Adipose tissue (tissue), 3 donors: ENCODE data around the gene PPL. TPM values are rescaled to one million over a fixed set of nuclear protein-coding genes. Genes with fewer than 3 reads are reported as not detected.
"Not testable (repeated sequence)": the region's sequence is repeated elsewhere in the genome, so short reads cannot be mapped to it uniquely, and the experiment has no call there.

ENCODE experiments used
- H3K27ac ChIP-seq: one replicate; pipeline ENCODE4 v1.5.1; 2013; ENCODE audit warnings: low read depth, low read length
- WGBS, 3 donors: extraction: QIAGEN DNeasy Blood & Tissue Kit; methylation state at CpG; one replicate each; pipeline ENCODE4 v1.1.7; 2013; 5-methylcytosine and 5-hydroxymethylcytosine counted together
- polyA plus RNA-seq, 3 donors: library from polyadenylated mRNA; stranded (reverse); fragments of 200-250 nt; gene quantifications; one replicate each; pipeline ENCODE4 v1.2.3, GENCODE V29; 2013
- donor health status: healthy with polysubstance abuse.
- donor health status: Bipolar disorder and iron deficiency.
- donor health status: healthy.

The PPL gene
- polyA plus RNA-seq, 3 donors = 8.1 to 44.6 (median 9.9) TPM

DNA sequence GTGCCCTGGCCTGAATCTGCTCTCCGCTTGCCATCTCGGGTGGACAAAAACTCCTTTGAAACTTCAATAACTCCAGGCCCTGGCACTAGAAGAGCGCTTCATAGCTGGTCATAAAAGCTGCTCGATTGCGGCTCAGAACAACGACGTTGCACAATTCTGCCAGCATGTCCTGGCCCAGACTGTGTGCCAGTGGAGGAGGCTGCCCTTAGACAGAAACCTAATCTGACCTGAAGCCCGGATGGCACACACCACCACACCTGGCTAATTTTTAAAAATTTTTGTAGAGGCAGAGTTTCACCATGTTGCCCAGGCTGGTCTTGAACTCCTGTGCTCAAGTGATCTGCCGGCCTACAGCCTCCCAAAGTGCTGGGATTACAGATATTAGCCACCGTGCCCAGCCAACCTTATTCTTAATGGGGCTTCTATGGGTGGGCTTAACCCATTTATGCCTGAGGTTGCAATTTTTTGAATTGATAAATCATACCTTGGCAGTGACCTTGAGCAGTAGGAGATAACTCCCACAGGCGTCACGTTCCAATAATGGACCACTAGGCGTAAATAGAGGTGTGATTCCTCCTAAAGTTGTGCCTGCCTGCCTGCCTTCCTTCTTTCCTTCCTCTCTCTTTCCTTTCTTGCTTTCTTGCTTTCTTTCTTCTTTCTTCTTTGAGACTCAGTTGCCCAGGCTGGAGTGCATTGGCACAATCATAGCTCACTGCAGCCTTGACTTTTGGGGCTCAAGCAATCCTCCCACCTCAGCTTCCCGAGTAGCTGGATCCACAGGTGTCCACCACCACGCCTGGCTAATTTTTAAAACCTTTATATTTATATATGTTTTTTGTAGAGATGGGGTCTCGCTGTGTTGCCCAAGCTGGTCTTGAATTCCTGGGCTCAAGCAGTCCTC, 1.1 kb upstream of the PPL start:
- WGBS, 3 donors = 73 to 80% (median 79%) methylated on average over 16 of the region's 16 CpGs
- no peak overlapping the region for H3K27ac ChIP-seq

DNA sequence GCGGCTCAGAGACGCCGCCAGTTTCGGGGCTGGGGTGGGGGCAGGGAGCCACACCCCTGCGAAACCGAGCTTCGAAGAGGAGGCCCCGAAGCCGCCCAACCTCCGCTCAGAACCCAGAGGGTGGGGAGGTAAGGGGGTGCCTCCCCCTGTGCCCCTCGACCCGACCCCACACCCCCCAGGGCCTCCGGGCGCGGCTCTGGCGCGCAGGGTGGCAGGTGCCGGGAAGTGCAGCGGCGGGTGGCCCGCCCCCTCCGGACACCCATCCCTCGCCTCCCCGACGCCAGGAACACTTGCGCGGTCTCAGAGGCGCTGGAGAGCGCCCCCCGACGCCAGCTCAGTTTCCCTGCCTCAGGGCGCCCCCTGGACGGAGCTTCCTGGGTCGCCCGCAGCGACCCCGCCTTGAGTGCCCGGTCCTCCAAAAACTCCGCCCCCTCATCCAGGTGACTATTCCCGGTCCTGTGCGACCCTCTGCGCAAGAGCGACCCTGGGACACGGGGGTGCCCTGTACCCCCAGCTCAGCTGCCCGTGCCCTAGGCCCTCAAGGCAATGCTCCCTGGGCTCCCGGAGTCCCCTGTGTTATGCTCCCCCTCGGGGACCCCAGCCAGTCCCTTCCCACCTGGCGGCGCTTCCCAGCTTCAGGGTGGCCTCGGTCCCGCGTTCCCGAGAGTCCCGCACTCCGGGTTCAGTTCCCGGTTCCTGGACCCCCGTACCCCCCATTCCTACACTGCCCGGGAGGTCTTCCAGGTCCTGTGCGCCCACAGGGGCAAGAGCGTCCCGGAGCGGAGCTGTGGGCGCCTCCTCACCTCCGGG, 562 bp downstream of the PPL start:
- WGBS, 3 donors = 1 to 4% (median 2%) methylated on average over 59 to 64 of the region's 64 CpGs
- H3K27ac ChIP-seq = peak overlapping the region; percentile 15

DNA sequence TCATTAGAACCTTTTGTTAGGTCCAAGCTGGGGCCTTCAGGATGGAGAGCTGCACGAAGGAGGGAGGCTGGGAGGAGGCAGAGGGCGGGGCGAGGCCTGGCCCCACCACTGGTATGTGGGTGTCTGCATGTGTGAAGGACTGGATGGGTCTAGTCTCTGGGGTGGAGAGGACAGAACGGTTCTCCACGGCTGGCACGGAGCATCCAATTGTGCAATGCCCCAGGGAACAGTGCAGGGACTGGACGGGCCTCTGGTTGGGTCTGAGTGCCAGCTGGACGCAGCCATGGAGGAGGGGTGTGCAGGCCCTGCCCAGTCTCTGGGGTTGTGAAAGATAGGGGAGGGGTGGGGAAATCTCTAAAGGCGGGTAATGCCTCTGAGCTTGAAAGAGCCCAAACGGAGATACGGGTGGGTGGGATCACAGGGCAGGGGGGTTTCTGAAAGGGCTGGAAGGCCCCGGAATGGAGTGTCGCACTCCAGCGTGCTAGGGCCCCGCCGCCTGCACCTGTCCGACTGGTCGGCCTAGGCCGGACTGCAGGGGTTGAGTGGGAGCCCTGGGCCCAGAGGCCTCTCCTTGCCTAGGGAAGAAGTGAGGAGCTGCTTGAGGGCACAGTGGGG, 1.6 kb downstream of the PPL start:
- H3K27ac ChIP-seq = no peak overlapping the region
- 47 to 59% (median 48%) methylated on average over 19 of the region's 19 CpGs for WGBS, 3 donors

DNA sequence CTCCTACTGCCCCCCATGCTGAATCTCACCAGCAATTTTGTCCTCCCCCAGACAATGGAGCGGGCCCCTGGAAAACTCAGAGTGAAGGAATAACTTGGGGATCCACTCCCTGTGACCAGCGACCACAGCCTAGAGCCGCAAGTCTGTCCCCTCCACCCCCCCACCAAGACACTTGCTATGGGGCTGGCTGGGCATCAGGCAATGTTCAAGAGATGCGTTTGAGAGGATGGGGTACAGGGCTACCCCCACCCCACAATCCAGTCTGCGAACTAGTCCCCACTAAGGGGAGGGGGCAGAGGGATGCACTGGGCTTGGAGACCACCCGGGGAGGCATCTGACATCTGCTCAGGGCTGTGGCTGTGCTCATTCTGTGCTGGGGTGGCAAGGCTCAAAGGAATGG, 2.4 kb downstream of the PPL start:
- H3K27ac ChIP-seq = no peak overlapping the region
- WGBS, 3 donors = 87 to 94% (median 90%) methylated on average over 6 of the region's 6 CpGs

DNA sequence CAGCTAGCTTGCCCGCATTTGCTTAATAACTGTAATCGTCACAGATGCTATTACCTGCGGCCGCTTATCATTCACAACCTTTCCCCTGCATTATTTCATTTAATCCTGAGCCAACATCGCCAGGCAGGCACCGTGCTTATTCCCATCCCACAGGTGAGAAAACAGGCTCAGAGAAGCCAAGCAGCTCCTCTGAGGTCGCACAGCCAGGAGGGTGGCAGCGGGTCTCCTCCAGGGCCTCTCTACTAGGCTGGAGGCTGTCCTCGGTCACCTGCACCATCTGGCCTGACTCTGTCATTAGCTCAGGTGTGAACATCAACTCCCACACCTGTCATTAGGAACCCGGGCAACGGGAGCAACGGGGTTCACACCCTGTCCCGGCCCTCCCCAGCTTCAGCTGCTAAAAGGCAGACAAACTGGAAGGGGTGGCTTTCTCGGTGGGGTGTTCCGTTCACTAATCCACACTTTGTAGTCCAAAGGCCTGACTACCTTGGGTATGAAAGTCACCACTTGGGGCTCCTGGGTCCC, 3.0 kb downstream of the PPL start:
- WGBS, 3 donors = 84 to 92% (median 88%) methylated on average over 15 of the region's 15 CpGs
- no peak overlapping the region for H3K27ac ChIP-seq

DNA sequence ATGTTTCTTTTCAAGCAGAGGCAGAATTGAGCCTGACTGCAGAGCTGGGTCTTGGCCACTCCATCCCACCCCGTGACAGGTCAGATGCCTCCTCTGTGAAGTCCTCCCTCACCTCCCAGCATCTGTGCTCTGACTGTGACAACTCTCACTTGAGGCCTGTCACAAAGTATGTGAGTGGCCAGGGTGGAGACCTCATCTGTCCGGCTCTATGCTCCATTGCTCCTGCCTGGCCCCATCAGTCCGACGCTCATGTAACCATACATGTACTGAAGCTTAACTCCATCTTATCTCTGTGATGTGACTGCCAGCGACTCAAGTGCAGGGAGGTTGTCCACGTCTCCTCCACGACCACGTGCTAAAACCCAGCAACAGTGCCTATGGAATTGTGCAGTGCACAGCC, 3.5 kb downstream of the PPL start:
- WGBS, 3 donors = 70 to 77% (median 71%) methylated on average over 8 of the region's 8 CpGs
- H3K27ac ChIP-seq = no peak overlapping the region

DNA sequence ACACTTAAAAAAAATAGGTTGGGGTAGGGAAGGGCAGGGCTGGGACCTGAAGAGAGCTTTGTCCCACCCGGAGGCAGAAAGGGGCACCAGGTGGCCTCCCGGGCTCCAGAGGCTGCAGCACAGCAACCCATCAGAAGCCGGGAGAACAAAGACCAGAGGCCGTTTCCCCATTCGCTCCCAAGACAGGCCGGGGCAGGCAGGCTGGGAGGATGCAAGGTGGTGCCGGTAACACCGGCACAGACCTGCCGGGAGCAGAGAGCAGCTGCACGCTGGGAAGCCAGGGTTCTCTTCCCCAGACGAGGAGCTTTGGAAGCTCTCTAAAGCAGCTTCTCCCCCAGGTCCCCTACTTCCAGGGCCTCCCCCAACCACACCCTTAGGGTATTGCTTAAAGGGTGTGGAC, 5.6 kb downstream of the PPL start:
- H3K27ac ChIP-seq = no peak overlapping the region
- WGBS, 3 donors = 84 to 86% (median 85%) methylated on average over 11 of the region's 11 CpGs

DNA sequence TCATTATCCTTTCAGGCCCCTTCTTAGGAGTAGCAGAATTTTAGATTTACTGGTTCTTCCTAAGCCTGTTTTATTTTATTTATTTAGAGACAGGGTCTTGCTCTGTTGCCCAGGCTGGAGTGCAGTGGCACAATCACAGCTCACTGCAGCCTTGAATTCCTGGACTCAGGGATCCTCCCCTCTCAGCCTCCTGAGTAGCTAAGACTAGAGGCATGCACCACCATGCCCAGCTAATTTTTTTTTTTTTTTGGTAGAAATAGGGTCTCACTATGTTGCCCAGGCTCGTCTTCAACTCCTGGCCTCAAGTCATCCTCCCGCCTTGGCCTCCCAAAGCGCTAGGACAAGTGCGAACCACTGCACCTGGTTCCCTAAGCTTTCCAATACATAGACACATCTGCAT, 7.3 kb downstream of the PPL start:
- WGBS, 3 donors = 94 to 98% (median 97%) methylated on average over 4 of the region's 4 CpGs
- not testable (repeated sequence) for H3K27ac ChIP-seq

DNA sequence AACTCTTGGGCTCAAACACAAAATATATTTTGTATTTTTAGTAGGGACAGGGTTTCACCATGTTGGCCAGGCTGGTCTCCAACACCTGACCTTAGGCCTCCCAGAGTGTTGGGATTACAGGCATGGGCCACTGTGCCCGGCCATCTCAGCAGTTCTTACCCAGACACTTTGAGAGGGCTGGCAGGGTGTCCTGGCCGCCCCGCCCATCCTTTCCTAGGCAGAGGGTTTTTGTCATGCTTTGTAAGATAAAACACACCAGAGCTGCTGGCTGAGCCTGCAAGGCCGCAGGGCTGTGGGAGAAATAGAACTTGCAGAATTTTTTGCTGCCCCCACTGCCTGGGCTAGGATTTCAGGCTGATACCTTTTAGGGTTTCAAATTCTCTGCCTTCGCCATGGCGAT, 8.7 kb downstream of the PPL start:
- WGBS, 3 donors = 85 to 97% (median 90%) methylated on average over 6 of the region's 6 CpGs
- no peak overlapping the region for H3K27ac ChIP-seq

DNA sequence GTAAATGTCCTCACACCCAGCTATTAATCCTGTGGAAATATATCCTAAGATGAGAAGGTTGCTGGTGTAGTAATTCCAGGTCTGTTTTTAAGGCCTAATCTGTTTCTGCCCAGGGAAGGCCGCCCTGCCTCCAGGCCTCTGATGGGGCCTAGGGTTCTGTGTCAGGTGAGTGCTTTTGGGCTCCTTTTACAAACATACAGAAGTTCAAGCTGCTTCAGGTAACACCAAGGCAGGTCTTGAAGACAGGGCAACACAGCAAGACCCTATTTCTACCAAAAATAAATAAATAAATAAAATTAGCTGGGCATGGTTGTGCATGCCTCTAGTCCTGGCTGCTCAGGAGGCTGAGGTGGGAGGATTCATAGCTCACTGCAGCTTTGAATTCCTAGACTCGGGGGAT, 9.3 kb downstream of the PPL start:
- WGBS, 3 donors = 67 to 95% (median 75%) methylated on average over 2 of the region's 2 CpGs
- no peak overlapping the region for H3K27ac ChIP-seq

DNA sequence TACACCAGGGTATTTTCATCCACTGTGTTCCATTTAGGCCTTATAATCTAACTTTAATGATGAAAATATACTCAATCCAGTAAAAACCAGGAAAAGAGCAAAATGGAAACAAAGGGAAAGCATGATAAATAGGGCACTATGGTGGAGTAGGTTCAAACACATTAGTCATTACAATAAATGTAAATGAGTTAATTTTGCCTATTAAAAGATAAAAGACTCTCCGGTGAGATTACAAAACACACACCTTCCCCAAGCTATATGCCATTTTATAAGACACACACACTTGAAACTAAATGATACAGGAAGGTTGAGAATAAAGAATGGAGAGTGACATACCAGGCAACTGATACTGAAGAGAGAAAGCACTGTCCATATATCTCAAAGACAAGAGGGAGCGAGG, 10.0 kb downstream of the PPL start:
- no peak overlapping the region for H3K27ac ChIP-seq
- WGBS, 3 donors = 96 to 100% (median 98%) methylated on average over 2 of the region's 2 CpGs

DNA sequence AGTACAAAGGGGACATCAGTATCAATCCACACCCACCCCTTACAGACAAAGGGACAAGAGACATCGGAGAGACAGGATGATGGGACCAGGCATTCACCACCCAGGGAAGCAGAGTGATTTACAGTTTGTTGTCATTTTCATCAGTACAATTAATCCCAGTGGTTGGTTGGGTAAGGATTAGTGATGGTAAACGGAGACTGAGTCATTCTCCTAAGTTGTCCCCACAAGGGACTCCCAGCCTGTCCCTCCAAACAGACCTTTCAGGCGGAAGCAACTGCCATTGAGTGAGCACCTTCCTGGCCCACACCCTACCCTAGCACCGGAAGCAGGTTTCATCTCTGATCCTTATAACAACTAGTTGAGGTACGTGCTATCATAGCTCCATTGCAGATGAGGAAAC, 11.2 kb downstream of the PPL start:
- H3K27ac ChIP-seq = no peak overlapping the region

DNA sequence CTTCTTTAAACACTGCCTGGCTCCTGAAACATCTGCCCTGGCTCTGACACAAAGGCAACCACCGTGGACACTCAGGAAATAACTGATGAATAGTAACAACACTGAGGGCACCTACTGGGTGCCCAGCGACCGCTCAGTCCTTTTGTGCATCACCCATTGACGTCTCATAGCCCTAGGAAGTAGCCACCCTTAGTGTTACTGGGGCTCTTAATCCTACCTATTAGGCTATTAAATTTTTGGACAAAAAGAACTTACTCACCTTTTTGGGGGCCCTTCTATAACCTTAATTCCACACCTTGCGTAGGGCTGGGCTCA, 11.7 kb downstream of the PPL start:
- 65 to 80% (median 71%) methylated on average over 5 of the region's 5 CpGs for WGBS, 3 donors
- H3K27ac ChIP-seq = no peak overlapping the region

More for the DNA sequence above, 11.2 kb downstream of the PPL start:
- 92 to 93% (median 93%) methylated on average over 5 of the region's 5 CpGs for WGBS, 3 donors

DNA sequence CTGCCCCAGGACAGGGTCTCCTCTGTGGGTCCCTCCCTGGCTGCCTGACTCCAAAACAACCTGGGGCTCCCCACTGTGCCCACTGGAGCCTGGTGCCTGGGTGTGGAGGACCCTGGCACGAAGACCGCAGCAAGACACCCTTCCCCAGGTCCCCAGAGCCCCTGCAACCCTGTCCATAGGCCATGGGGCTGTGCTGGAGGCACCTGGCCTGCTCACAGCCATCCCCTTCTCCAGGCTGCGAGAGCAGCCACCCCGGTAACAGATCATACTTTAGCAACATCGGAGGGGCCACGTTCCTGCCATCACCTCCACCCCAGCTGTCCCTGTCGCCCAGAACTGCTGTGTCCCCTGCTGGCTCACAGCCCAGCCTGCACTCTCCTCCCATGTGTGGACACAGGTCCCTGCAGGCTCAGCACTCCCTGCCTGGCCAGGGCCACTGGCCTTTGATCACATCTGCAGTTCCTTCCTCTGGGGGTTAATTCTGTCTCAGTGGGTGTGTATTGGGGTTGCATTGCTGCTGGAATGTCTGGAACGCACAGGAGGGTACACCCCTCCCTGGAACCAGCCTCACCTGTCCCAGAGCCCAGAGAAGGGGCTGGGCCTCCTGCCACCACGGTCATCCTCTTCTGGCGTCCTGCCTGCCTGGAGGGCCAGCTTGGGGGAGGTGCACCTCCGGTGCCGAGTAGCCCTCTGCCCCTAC, 12.2 kb downstream of the PPL start:
- WGBS, 3 donors = 34 to 60% (median 47%) methylated on average over 12 of the region's 12 CpGs

DNA sequence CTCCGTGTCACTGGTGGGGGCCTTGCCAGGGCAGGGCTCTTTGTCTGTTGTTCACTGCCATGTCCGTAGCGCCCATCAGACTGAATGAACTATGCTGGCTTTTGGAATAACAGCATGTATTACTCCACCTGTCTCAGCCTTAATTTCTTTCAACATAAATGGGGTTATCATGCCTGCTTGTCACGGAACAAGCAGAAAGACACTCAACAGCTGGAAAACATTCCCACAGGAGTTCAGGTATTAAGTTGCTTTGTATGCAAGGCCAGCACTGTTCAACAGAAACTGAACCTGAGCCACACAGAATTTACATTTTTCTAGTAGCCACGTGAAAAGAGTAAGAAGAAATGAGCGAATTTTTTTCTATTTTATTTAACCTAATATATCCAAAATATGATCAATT, 13.1 kb downstream of the PPL start:
- WGBS, 3 donors = 37 to 80% (median 79%) methylated on average over 6 of the region's 6 CpGs
- no peak overlapping the region for H3K27ac ChIP-seq

More for the DNA sequence above, 12.2 kb downstream of the PPL start:
- H3K27ac ChIP-seq = no peak overlapping the region

DNA sequence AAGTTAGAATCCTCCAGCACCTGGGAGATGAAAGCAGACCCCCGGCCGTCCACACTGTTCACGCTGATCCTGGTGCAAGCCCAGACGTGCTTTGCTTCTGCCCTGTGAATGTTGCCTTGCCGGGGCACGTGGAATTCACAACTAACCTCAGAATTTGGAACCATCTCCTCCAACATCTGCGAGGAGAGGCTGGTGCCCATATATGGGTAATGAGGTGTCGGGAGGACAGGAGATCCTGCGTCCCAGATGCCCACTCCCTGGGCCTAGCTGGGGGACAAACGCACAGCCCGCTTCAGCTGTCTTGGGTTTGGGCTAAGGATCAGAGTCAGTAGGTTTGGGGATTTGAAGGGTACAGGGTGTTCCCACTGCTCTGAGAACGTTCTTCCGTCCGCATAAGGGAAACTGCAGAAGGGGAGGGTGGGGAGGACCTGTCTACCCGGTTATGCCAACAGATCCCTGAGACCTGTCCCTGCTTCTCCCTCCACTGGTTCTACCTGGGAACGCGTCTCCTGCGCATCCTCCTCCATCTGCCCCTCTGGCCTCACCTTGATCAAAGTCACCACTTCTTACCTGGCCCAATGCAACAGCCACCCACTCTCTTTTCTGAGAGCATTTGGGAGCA, 14.1 kb downstream of the PPL start:
- H3K27ac ChIP-seq = no peak overlapping the region
- 74 to 93% (median 81%) methylated on average over 18 of the region's 18 CpGs for WGBS, 3 donors

DNA sequence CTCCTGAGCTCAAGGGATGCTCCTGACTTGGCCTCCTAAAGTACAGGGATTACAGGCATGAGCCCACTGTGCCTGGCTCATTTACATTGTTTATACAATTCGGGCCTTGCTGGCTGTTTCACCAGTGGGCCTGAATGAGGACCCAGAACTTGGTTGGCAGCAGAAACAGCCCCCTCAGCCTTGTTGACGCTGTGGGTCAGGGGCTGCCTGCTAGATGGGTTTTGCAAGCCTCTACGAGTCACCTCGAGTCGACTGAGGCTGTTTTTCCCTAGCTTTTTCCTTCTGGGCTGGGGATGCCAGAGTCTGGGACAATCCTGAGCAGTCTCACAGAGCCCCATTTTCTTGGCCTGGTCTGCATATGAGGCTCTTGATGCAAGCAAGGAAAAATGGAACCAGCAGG, 16.1 kb downstream of the PPL start:
- H3K27ac ChIP-seq = no peak overlapping the region
- WGBS, 3 donors = 81 to 85% (median 85%) methylated on average over 5 of the region's 5 CpGs

DNA sequence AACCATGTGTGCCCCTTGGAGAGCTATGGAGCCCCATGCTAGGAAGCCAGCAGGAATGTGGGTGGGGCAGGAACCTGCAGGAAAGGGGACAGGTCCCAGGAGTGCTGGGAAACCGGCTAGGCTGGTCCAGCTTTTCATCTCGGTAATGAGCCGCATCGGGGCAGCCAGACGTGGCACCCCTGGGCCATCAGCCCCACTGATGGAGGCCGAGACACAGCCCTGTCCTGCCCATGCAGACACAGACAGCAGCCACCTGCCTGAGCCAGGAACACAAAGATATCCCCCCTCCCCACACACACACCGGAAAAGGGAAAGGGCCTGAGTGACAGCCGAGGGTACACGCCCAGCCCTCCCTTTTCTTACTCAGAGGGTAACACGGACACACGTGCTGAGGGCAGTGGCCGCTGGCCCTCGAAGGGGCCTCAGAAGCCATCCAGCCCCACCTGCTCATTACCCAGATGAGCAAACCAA, 18.1 kb downstream of the PPL start:
- 56 to 66% (median 61%) methylated on average over 13 of the region's 13 CpGs for WGBS, 3 donors
- H3K27ac ChIP-seq = no peak overlapping the region
